HFF-Myc (cell line): ENCODE results near the gene CCL5.
"Not testable (repeated sequence)": the region's sequence is repeated elsewhere in the genome, so short reads cannot be mapped to it uniquely, and the experiment has no call there.

ENCODE experiments used
- DNase-seq: peaks from one replicate; pipeline ENCODE4 v3.0.0-alpha.2; 2011; ENCODE audit warnings: low read depth; ENCODE audit errors: extremely low read depth
- H3K4me3 ChIP-seq: replicated peaks from 2 replicates; pipeline ENCODE4 v1.5.1; 2011; ENCODE audit warnings: low read depth, mild to moderate bottlenecking, control low read depth, low read length
- TF ChIP-seq, protein P1 (sequence below): IDR thresholded peaks from 2 replicates; pipeline ENCODE4 v1.5.1; 2012; ENCODE audit warnings: mild to moderate bottlenecking, low read depth, low read length, control low read depth; ENCODE audit errors: missing control alignments

The CCL5 gene

GRCh38 chr17:35898283-35899070 lies 18.3 kb upstream of the CCL5 start:
- no peak overlapping the region for H3K4me3 ChIP-seq
- DNase-seq, result no peak
- TF ChIP-seq, protein P1, sequence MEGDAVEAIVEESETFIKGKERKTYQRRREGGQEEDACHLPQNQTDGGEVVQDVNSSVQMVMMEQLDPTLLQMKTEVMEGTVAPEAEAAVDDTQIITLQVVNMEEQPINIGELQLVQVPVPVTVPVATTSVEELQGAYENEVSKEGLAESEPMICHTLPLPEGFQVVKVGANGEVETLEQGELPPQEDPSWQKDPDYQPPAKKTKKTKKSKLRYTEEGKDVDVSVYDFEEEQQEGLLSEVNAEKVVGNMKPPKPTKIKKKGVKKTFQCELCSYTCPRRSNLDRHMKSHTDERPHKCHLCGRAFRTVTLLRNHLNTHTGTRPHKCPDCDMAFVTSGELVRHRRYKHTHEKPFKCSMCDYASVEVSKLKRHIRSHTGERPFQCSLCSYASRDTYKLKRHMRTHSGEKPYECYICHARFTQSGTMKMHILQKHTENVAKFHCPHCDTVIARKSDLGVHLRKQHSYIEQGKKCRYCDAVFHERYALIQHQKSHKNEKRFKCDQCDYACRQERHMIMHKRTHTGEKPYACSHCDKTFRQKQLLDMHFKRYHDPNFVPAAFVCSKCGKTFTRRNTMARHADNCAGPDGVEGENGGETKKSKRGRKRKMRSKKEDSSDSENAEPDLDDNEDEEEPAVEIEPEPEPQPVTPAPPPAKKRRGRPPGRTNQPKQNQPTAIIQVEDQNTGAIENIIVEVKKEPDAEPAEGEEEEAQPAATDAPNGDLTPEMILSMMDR, result no peak

DNA sequence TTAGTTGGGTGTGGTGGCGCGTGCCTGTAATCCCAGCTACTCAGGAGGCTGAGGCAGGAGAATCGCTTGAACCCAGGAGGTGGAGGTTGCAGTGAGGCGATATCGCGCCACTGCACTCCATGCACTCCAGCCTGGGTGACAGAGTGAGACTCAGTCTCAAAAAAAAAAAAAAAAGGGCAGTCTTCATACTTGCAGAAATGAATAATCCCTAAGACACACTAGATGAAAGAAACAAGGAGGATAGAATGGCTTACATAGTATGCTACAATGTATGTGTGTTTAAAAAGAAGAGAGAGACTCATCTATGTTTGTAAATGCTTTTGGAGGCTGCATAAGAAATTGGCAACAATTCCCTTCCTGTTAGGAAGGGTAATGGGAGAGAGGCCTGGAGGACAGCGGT lies 17.6 kb upstream of the CCL5 start:
- H3K4me3 ChIP-seq, DNase-seq: not testable (repeated sequence)

DNA sequence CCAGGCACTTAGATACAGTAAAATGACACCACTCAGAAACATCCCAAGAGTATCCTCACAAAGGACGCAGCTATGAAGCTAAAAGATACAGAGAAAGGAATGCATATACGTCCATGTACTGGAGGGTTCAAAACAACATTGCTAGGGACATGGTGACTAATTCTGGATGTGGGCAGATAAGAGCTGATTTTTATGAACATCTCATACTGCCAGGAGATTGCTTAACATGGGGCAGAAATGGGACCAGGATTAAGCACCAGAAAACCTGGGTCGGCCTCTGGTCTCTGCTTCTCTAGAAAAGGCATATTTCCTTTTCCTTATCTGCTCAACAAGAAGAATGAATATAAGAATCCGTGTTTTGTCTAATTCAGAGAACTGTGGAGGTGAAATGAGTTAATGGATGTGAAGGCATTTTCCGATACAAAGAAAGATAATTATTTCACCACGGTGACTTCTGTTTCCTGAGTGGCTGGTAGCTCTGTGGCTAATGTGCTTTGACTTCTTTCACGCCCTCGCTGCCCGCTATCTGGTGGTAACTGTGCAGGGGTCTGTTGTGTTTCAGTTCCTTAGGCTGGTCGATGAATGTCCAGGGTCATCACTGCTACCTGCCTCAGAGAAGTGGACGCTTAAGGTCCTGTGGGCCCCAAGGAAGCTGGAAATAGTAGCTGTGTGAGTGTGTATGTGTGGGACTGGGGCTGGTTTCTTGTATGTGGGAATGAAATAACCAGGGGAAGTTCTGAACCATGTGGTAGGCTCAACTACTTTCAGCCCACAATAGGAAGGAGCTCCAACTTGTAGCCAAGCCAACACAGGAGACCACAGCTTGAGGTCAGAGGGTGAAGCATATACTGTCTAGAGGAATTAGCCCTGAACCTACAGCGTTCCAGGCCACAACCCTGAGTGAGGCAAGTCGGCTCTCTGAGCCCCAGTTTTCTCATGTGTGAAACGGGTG lies 15.8 kb upstream of the CCL5 start:
- no peak for DNase-seq
- no peak overlapping the region for H3K4me3 ChIP-seq
- TF ChIP-seq, protein P1, result no peak

- no peak for DNase-seq
- TF ChIP-seq, protein P1, result no peak
- H3K4me3 ChIP-seq, result no peak overlapping the region
These were observed 14.0 kb upstream of the CCL5 start for GRCh38 chr17:35894206-35894605.

DNA sequence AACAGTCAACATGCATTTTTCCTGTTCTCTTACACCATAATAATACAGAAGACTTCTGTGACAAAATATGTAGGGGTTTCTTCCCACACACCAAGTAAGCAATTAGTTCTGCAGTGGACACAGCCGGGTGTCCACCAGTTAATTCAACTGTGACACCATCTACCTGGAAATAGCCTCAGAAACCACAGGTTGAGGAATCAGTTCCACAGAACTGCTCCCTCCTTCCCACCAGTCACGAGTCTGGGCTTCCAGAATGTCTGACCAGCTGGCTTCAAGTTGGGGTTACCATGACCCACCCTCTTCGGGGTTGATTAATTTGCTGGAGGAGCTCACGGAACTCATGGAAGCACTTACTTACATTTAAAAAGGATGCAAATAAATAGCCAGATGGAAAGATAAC lies 13.6 kb upstream of the CCL5 start:
- no peak for DNase-seq
- H3K4me3 ChIP-seq, result no peak overlapping the region
- TF ChIP-seq, protein P1, result no peak

- no peak for DNase-seq
- no peak overlapping the region for H3K4me3 ChIP-seq
- TF ChIP-seq, protein P1, result no peak
These were observed 12.2 kb upstream of the CCL5 start for GRCh38 chr17:35892091-35893035.
